UCSD-AML1 (cell line): ENCODE data around the gene SMAD4.
"Not testable (repeated sequence)": the region's sequence is repeated elsewhere in the genome, so short reads cannot be mapped to it uniquely, and the experiment has no call there.

Source experiments
- DNase-seq: peaks from one replicate; lab custom pipeline; 2025; ENCODE audit not compliant: unreplicated experiment; lab: John Stamatoyannopoulos, UW

SMAD4 gene

DNA sequence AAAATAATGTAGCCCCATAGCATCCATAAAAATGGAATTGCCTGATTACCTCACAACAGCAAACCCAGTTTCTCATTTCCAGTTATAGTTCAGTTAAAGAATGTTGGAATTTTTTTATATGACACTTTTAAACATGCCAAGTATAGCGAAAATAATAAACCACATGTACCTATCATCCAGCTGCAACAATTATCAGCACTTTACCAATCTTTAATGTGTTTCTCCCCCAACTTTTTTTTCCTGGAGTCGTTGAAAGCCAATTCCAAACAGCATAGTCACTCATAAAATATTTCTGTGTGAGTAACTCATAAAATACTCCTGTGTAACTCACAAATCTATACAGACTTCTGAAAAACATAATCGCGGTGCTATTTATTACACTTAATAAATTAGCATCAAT lies 38.1 kb downstream of the SMAD4 start:
- no peak for DNase-seq

DNA sequence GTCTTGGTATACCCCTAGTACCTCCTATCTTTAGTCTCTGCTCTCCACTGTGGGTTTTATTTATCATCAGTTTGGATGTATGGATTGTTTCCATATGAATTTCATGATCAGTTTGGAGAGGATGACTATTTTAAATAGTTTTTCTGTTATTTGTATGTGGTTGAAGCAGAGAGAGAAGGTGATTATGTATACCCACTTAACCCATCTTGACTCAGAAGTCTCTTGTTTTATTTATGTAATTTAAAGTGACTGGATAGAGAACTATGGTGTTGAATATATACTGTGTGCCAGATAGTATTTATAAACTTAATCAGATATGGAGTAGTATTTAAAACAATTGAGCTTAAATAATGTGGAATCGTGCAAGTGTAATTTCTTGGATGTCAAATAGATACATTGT lies 39.9 kb downstream of the SMAD4 start:
- DNase-seq: no peak

DNA sequence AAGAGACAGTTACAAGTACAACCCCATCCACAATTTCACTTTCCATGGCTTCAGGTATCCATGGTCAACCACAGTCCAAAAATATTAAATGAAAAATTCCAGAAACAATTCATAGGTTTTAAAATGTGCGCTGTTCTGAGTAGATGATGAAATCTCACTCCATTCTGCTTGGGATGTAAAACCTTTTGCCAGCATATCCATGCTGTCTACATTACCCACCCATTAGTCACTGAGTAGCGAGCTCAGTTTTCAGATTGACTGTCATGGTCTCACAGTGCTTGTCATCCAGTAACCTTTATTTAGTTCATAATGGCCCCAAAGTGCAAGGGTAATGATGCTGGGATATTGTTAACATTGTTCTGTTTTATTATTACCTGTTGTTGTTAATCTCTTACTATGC lies 40.5 kb downstream of the SMAD4 start:
- no peak for DNase-seq

DNA sequence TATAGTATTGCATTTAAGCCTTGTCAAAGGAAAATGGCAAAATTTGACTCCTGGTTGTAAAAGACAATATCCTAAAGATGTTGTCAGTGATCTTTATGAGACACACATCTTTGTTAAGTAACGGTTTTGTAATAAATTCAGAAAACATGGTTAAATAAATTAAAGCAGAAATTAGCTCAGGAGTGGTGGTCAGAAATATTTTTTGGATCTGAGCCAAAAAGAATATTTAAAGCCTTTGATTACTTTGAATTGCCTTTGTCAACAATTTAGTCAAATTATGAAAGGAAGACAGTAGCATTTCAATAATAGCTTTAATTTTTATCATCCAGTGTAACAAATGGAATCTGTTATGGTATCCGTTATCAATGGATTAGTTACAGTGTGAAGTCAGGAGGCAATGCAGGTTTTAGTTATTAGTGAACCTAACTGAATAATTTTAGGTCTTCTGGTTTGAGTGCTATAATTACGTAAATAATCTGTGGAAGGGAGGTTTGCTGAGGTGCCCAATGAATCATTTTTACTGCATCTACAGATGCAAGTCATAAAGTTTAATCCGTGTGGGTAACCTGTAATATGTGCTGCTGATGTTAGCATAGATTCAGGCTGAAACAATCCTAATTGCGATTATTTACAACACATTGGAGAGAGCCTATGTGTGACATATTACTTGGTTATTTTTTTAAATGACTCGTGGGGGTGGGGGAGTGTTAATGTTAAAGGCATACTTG lies 42.7 kb downstream of the SMAD4 start:
- no peak for DNase-seq

DNA sequence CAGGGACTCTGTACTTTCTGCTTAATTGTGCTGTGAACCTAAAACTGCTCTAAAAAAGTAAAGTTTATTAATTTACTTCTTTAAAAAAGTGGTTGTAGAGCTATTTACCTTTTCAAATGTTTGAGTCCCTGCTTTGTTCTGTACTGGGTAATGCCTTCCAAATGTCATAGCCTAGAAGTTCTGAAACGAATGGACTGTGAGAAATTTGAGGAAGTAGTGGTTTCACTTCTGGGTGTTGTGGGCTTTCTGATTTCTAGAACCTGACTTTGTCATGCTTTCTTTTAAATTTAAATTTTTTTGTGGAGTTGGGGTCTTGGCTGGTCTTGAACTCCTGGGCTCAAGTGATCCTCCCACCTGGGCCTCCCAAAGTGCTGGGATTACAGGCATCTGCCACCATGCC lies 44.6 kb downstream of the SMAD4 start:
- peak; percentile 12 for DNase-seq

DNA sequence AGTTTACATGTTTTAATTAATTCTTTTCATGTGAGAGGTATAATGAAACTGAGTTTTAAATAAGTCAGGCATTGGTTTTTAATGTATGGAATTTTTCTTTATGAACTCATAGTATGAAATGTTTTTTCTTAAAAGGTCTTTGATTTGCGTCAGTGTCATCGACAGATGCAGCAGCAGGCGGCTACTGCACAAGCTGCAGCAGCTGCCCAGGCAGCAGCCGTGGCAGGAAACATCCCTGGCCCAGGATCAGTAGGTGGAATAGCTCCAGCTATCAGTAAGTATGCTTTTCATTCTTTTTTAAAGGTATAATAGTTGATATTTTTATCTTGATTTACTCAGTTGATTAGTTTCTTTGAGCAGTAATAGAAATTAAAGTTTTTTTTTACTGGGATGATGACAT lies 46.5 kb downstream of the SMAD4 start:
- DNase-seq: no peak

DNA sequence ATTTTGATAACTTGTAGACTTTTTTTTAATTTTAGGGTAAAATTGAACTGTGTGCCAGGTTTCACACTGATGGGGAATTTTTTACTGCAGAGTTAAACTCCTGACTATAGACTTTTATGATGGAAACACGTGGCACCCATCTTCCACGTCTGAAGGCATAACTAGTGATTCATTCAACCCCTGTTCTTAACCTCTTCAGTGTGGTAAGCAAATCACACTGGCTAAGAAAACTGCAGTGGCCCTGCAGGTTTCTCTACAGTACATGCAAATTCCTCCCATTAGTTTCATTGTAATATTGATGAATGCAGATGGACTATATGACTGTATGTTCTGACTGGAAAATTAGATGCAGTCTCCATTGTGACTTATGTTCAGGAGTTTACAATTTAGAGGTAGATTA lies 47.2 kb downstream of the SMAD4 start:
- DNase-seq: no peak

DNA sequence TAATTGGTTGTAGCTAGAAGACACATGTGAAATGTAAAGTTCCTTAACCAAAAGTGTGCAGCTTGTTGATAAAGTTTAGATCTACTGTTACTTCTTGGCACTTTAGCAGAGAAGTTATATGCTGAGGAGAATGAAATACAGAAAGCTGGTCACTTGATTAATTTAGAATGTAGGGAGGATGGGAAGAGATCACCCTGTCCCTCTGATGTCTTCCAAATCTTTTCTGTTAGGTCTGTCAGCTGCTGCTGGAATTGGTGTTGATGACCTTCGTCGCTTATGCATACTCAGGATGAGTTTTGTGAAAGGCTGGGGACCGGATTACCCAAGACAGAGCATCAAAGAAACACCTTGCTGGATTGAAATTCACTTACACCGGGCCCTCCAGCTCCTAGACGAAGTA lies 48.0 kb downstream of the SMAD4 start:
- no peak for DNase-seq

DNA sequence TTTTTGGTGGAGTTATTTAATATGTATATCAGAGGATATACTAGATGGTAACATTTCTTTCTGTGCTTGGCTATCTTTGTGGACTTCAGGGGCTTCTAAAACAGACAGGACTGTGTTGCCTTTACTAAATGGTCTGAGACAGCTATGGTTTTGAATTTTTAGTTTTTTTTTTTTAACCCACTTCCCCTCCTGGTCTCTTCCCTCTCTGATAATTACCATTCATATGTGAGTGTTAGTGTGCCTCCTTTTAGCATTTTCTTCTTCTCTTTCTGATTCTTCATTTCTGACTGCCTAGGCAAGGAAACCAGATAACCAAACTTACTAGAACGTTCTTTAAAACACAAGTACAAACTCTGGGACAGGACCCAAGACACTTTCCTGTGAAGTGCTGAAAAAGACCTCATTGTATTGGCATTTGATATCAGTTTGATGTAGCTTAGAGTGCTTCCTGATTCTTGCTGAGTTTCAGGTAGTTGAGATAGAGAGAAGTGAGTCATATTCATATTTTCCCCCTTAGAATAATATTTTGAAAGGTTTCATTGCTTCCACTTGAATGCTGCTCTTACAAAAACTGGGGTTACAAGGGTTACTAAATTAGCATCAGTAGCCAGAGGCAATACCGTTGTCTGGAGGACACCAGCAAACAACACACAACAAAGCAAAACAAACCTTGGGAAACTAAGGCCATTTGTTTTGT lies 52.7 kb downstream of the SMAD4 start:
- DNase-seq: no peak

DNA sequence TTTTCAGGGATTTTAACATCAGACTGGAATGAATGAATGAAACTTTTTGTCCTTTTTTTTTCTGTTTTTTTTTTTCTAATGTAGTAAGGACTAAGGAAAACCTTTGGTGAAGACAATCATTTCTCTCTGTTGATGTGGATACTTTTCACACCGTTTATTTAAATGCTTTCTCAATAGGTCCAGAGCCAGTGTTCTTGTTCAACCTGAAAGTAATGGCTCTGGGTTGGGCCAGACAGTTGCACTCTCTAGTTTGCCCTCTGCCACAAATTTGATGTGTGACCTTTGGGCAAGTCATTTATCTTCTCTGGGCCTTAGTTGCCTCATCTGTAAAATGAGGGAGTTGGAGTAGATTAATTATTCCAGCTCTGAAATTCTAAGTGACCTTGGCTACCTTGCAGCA lies 53.4 kb downstream of the SMAD4 start:
- DNase-seq: no peak

DNA sequence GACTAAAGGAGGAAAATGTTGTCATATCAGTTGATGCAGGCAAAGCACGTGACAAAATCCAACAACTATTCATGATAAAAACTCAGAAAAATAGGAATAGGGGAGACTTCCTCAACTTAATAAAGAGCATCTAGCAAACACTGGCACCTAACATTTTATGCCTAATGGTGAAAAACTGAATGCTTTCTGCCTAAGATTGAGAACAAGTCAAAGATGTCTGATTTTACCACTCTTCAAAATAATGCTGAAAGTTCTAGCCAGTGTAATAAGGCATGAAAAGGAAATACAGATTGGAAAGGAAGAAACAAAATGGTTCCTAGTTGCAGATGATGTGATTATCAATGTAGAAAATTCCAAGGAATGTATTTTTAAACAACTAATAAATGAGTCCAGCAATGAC lies 58.4 kb downstream of the SMAD4 start:
- DNase-seq: no peak

DNA sequence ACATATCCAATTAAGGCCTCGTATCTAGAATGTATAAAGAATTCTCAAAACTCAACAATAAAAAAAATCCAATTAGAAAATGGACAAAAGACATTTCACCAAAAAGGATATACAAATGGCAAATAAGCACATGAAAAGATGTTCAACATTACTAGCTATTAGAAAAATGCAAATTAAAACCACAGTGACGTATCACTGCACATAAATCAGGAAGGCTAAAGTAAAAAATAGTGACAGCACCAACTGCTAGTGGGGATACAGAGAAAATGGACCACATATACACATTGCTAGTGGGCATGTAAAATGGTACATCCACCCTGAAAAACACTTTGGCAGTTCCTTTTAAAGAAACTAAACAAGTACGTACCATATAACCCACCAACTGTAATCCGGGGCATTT lies 59.7 kb downstream of the SMAD4 start:
- DNase-seq: no peak

DNA sequence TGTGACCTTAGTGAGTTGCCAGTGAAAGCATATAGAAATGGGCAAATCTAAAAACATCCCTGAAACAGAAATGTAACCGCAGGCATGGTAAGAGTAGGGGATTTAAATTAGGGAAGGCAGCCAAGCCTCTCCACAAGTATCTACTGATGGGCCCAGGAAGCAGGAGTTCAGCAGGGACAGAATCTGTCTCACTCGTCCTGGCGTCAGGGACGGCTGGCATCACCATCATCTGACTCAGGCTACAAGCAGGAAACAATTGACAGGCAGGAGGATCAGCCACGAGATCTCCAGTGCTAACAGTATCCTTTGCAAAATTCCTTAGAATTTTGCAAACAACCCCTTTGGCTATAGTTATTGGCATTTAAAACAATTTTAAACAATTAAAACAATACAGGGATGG lies 61.3 kb downstream of the SMAD4 start:
- no peak for DNase-seq

DNA sequence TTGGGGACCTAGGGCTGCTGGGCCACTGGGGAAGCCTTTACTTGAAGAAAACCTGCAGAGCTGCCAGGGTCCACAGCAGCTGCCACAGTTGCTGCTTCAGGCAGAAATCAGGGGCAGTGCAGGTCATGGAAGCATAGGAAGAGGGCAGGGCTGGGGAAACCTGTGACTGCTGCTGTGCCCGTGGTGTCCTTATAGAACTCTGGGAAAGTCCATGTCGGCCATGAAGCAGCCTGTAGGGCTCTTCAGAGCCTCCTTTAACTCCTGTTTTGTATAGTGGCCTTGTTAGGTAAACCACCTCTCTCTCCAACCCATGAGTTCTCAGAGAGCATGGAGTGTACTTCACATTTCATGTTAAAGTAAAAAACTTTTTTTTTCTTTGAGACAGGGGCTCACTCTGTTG lies 62.1 kb downstream of the SMAD4 start:
- no peak for DNase-seq

DNA sequence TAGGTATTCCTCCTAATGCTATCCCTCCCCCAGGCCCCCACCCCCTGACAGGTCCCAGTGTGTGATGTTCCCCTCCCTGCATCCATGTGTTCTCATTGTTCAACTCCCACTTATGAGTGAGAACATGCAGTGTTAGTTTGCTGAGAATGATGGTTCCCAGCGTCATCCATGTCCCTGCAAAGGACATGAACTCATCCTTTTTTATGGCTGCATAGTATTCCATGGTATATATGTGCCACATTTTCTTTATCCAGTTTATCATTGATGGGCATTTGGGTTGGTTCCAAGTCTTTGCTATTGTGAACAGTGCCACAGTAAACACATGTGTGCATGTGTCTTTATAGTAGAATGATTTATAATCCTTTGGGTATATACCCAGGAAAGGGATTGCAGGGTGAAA lies 63.0 kb downstream of the SMAD4 start:
- DNase-seq: not testable (repeated sequence)

DNA sequence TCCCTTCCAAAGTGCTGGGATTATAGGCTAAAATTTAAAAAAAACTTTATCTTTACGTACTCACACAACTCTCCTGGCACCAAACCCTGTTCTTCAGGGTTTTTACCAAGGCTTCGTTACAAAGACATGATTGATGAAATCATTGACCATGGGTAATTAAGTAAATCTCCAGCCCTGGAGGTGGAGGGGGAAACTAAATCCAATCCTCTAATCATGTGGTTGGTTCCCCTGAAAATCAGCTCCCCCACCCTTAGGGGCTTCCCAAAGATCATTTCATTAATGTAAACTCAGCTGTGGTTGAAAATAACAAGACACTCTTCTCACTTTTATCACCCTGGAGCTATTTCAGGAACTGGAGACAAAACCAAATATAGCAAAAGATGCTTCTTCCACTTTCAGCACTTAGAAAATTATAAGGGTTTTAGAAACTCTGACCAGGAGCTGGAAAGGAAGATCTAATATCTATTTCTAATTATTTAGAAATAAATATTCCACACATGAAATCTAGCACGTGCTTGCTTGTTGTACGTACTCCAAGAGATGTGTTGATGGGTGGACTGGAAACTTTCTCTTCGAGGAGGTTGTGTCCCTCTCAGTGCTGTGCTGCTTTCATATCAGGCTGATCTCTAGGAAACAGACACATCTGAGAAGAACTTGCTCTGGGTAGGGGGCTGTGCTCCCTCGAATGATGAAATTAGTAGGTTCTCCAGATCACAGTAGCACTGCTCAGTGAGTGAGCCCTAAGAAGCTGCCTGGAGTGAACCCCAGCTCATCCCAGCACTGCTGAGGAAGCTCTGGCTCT lies 67.2 kb downstream of the SMAD4 start:
- no peak for DNase-seq

DNA sequence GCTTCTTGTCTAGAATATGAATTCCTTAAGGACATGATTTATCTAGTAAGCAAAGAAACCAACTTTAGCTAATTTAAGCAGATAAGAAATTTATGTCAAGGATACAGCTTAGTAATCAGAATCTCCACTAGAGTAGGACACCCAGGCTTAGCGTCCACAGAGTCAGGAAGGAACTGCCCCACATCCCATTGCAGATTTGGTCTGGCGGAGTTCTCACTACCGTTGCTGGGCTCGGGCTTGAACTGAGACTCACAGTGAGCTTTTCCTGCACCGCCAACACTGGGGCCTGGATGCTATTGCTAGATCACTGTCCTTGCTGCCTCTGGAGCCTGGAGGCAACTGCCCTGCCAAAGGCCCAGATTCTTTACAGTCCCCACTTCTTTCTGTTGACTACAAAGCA lies 68.1 kb downstream of the SMAD4 start:
- no peak for DNase-seq

DNA sequence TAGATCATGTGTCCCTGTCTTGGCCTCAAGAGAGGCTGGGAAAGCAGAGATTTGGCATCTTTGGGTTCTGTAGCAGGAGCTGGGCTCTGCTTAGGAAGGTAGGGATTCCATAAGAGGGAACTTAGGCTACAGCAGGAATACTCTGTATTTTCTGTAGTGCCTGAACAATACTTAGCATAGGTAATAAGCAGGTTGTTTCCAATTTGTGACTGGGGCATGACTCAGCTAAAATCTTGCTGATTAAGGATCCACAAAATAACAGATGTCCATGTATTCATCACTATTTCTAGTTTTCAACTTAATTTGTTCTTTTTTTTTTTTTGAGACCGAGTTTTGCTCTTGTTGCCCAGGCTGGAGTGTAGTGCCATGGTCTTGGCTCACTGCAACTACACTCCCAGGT lies 68.5 kb downstream of the SMAD4 start:
- no peak for DNase-seq

DNA sequence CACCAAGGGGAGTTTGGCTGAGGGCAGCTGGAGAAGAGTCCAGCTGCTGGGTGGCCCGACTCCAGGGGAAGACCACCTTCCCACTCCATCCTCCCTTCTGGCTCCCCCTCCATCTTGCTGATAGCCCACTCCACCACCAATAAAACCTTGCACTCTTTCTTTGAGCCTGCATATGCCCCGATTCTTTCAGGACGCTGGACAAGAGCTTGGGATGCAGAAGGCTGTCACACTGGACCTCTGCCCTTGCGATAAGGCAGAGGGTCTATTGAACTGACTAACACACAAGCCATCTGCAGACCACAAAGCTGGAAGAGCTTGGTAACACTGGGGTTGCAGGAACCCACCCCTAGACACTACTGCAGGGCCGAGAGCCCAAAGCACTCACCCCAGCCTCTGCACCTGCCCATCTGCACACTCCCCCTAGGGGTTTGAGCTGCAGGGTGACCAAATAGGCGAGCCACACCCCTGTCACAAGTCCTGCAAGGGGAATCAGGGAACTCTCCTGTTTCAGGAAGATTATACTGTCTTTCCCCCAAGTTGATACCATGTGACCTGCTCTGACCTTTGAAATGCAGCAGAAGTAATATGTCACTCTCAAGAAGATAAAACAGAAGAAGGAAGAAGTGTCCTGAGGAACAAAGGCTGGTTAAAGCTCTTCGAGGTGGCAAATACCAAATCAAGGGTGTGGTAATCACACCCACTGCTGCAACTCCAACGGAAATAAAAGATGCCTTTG lies 70.5 kb downstream of the SMAD4 start:
- DNase-seq: no peak

DNA sequence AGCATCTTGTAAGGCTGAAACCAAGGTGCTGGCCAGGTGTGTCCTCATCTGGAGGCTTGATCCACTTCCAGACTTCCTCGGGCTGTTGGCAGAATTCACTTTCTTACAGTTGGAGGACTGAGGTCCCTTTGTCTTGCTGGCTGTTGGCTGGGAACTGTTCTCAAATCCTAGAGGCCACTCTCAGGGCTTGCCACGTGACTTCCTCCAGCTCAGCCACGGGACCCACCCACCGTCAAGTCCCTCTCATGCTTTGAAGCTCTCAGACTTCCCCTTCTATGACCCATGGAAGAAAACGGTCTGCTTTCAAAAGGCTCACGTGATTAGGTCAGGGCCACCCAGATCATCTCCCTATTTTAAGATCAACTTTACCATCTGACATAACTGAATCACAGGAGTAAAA lies 77.1 kb downstream of the SMAD4 start:
- DNase-seq: no peak

DNA sequence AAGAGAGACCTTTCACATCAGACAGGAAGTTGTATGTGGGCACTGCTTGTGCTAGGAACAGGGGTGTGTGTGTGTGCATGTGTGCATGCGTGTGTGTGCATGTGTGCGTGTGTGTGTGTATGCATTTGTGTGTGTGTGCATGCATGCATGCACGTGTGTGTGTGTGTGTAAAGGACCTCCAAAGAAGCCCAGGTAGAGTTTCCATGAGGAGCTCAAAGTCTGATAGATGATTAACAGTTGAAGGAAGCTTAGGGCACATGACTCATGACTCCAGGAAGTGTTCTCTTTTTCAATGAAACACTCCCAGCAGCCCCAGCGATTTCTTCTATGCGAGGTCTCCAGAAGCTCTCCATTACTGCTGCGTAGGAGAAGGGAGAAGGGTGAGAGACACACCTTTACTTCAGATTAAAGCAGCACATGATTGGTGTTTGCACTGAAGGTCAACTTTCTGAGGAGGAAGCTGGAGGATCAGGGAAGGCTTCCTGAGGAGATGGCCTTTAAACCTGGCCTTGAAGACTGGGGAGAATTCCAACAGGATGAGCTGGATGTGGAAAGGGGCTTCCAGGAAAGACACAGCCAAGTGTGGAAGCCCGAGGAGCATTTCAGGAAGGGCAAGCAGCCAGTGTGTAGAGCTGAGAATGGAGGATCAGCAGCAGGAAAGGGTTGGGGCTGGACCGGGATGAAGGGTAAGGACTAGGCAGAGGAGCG lies 77.7 kb downstream of the SMAD4 start:
- no peak for DNase-seq
